Measurements from ENCODE around the gene SNTG2. TPM values are rescaled to one million over a fixed set of nuclear protein-coding genes. Genes with fewer than 3 reads are reported as not detected.

SNTG2 gene
- total RNA-seq, 1 donor from 2014 or later = 2.2 TPM

- intact Hi-C loops (cut with micrococcal nuclease) = no loop called here
- ChIA-PET POLR2A (no interaction called here), CTCF (no interaction called here)
- H3K9me3 Mint-ChIP-seq = peaks cover 2% of the 10 kb centered on the region
- no peaks in the 10 kb centered on the region for H3K27me3 Mint-ChIP-seq
- no peaks in the 10 kb centered on the region for H3K36me3 Mint-ChIP-seq (ENCODE audit: low read depth)
- H3K27ac Mint-ChIP-seq = no peak overlapping the region
- no peak overlapping the region for H3K4me3 Mint-ChIP-seq
- H3K4me1 Mint-ChIP-seq = peaks cover 26% of the 10 kb centered on the region
- no peak for ATAC-seq (ENCODE audit: low read depth)
- TF ChIP-seq, protein P1, sequence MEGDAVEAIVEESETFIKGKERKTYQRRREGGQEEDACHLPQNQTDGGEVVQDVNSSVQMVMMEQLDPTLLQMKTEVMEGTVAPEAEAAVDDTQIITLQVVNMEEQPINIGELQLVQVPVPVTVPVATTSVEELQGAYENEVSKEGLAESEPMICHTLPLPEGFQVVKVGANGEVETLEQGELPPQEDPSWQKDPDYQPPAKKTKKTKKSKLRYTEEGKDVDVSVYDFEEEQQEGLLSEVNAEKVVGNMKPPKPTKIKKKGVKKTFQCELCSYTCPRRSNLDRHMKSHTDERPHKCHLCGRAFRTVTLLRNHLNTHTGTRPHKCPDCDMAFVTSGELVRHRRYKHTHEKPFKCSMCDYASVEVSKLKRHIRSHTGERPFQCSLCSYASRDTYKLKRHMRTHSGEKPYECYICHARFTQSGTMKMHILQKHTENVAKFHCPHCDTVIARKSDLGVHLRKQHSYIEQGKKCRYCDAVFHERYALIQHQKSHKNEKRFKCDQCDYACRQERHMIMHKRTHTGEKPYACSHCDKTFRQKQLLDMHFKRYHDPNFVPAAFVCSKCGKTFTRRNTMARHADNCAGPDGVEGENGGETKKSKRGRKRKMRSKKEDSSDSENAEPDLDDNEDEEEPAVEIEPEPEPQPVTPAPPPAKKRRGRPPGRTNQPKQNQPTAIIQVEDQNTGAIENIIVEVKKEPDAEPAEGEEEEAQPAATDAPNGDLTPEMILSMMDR (IDR thresholded peaks at IDR 0.05) = no peak
- DNase-seq = no peak
These were observed 304.2 kb downstream of the SNTG2 start for GRCh38 chr2:1254662-1255343.

DNA sequence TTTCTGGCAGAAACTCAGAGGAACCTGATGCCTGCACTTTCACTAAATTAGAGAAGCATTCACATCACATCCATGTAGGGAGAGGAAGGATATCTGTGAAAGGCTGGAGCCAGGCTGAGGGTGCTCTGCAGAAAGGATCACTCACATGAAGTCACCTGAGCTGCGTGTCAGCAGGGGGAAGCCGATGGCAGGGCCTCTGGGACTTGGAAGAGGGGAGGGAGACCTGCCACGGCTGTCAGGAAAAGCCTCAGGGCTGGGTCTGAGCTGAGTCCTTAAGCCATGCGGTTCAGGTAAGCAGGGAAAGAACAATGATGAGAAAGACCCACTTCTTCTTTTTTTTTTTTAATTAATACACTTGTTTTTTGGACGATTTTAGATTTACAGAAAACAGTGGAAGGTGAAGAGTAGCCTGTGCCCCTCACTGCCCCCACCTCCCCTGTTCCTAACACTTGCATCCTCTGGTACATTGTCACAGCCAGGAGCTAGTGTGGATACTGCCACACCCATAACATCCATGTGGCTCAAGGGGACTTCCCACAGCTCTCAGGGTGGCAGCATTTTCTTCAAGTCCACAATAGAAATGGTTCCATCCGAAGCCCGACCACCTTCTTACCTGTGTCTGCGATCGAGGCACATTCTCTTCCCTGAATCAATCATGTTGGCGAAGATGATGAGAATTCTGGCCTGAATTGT is 306.1 kb downstream of the SNTG2 start:
- Mint-ChIP-seq H3K27me3 (no peaks in the 10 kb centered on the region), H3K36me3 (ENCODE audit: low read depth) (no peaks in the 10 kb centered on the region), H3K27ac (no peak overlapping the region), H3K4me3 (no peak overlapping the region), H3K4me1 (peaks cover 10% of the 10 kb centered on the region), H3K9me3 (peaks cover 2% of the 10 kb centered on the region)
- POLR2A ChIA-PET = no interaction called here
- DNase-seq = no peak
- ATAC-seq (ENCODE audit: low read depth) = no peak
- intact Hi-C loops (cut with micrococcal nuclease) = no loop called here
- TF ChIP-seq, protein P1 (IDR thresholded peaks at IDR 0.05) = no peak
- CTCF ChIA-PET = no interaction called here

DNA sequence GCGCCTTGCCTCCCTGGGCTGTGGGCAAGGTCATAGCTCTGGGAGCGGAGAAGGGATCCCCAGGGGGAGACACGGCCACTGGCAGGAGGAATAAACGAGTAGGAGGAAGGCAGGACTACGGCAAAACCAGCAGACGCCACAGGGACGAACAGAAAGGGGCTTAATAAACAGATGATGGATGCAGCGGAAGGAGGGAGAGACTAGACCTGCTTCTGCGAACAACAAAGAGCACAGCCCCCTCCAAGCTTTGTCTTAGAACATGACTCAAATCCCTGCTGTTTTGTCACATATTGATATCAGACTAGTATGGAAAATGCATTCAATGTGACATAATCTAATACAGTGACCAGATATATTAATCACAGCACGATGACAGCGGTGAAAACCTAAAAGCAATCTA is 306.7 kb downstream of the SNTG2 start:
- Mint-ChIP-seq H3K27ac (no peak overlapping the region), H3K27me3 (no peaks in the 10 kb centered on the region), H3K4me1 (peaks cover 9% of the 10 kb centered on the region), H3K36me3 (ENCODE audit: low read depth) (no peaks in the 10 kb centered on the region), H3K9me3 (peaks cover 2% of the 10 kb centered on the region), H3K4me3 (no peak overlapping the region)
- intact Hi-C loops (cut with micrococcal nuclease) = no loop called here
- DNase-seq = no peak
- no peak for ATAC-seq (ENCODE audit: low read depth)
- ChIA-PET POLR2A (no interaction called here), CTCF (no interaction called here)
- TF ChIP-seq, protein P1 (IDR thresholded peaks at IDR 0.05) = no peak

GRCh38 chr2:1259746-1260145 is 309.1 kb downstream of the SNTG2 start:
- ATAC-seq (ENCODE audit: low read depth) = no peak

DNA sequence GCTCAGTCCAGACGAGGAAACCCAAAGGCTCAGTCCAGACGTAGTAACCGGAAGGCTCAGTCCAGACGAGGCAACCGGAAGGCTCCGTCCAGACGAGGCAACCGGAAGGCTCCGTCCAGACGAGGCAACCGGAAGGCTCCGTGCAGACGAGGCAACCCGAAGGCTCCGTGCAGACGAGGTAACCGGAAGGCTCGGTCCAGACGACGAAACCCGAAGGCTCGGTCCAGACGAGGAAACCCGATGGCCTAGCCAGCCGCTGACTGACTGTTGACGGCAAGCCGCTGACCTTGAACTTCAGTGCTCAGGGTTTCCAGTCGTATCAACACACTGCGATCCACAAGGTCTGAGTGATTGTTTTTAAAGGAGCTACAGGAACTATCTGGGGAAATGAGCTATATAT is 312.0 kb downstream of the SNTG2 start:
- intact Hi-C loops (cut with micrococcal nuclease) = no loop called here
- no peak for DNase-seq
- TF ChIP-seq, protein P1 (IDR thresholded peaks at IDR 0.05) = no peak
- ChIA-PET POLR2A (no interaction called here), CTCF (no interaction called here)
- Mint-ChIP-seq H3K4me3 (no peak overlapping the region), H3K27me3 (no peaks in the 10 kb centered on the region), H3K27ac (no peak overlapping the region), H3K36me3 (ENCODE audit: low read depth) (no peaks in the 10 kb centered on the region), H3K9me3 (no peaks in the 10 kb centered on the region), H3K4me1 (no peaks in the 10 kb centered on the region)
- ATAC-seq (ENCODE audit: low read depth) = no peak

More at GRCh38 chr2:1259746-1260145, 309.1 kb downstream of the SNTG2 start:
- ChIA-PET CTCF (no interaction called here), POLR2A (no interaction called here)
- H3K27me3 Mint-ChIP-seq = no peaks in the 10 kb centered on the region
- no peaks in the 10 kb centered on the region for H3K36me3 Mint-ChIP-seq (ENCODE audit: low read depth)
- intact Hi-C loops (cut with micrococcal nuclease) = no loop called here
- TF ChIP-seq, protein P1 (IDR thresholded peaks at IDR 0.05) = no peak
- no peak for DNase-seq
- no peaks in the 10 kb centered on the region for H3K4me1 Mint-ChIP-seq
- no peaks in the 10 kb centered on the region for H3K9me3 Mint-ChIP-seq
- no peak overlapping the region for H3K27ac Mint-ChIP-seq
- H3K4me3 Mint-ChIP-seq = no peak overlapping the region
